ENCODE measurements around the gene PCDHGA9. TPM values are rescaled to one million over a fixed set of nuclear protein-coding genes. Genes with fewer than 3 reads are reported as not detected.
A peak's percentile ranks its signal among the peaks of the same experiment; 100 is the strongest.
"Not testable (repeated sequence)": the region's sequence is repeated elsewhere in the genome, so short reads cannot be mapped to it uniquely, and the experiment has no call there.

Gene PCDHGA9
- total RNA-seq, 3 donors from 2014 or later, result 2.6 to 6.7 (median 3.2) TPM

- Histone ChIP-seq H3K9me3 (peaks cover 92% of the 10 kb centered on the region), H3K4me3 (no peak overlapping the region), H3K4me1 (ENCODE audit: low read depth) (no peaks in the 10 kb centered on the region), H3K36me3 (ENCODE audit: low read depth) (no peaks in the 10 kb centered on the region)
- intact Hi-C loops (cut with DNase I, micrococcal nuclease), result no loop called here
- no peak for ATAC-seq
- no peak for DNase-seq
- TF ChIP-seq CTCF (IDR thresholded peaks at IDR 0.05), result no peak
Observed at GRCh38 chr5:141389153-141390042, 13.2 kb upstream of the PCDHGA9 start.

GRCh38 chr5:141392429-141393198 is 10.0 kb upstream of the PCDHGA9 start, which contains the start of gene PCDHGA8:
Gene PCDHGA8 (plus strand): TSS chr5:141392633. CDS start chr5:141392814, 181 bp downstream.
- Histone ChIP-seq H3K4me3 (no peak within 1 kb of the TSS), H3K4me1 (ENCODE audit: low read depth) (no peaks in the 10 kb centered on the region), H3K9me3 (peaks cover 77% of the 10 kb centered on the region), H3K36me3 (ENCODE audit: low read depth) (no peaks in the 10 kb centered on the region)
- intact Hi-C loops (cut with DNase I, micrococcal nuclease), result no loop called here
- ATAC-seq (no peak), DNase-seq (no peak)
- TF ChIP-seq CTCF (IDR thresholded peaks at IDR 0.05), result no peak

- ATAC-seq (no peak), DNase-seq (no peak)
- intact Hi-C loops (cut with DNase I, micrococcal nuclease), result no loop called here
- H3K4me3 ChIP-seq, result no peak overlapping the region
- no peak for TF ChIP-seq CTCF (IDR thresholded peaks at IDR 0.05)
- H3K36me3 ChIP-seq (ENCODE audit: low read depth), result no peaks in the 10 kb centered on the region
- peaks cover 77% of the 10 kb centered on the region for H3K9me3 ChIP-seq
- H3K4me1 ChIP-seq (ENCODE audit: low read depth), result no peaks in the 10 kb centered on the region
Observed at GRCh38 chr5:141393267-141393666, 9.3 kb upstream of the PCDHGA9 start.

- H3K4me1 ChIP-seq (ENCODE audit: low read depth); intact Hi-C loops (cut with DNase I, micrococcal nuclease); H3K4me3 ChIP-seq; DNase-seq; ATAC-seq; H3K36me3 ChIP-seq (ENCODE audit: low read depth): not testable (repeated sequence)
- peaks cover 76% of the 10 kb centered on the region for H3K9me3 ChIP-seq
Observed at GRCh38 chr5:141394401-141395187, 8.0 kb upstream of the PCDHGA9 start.

- peak; percentile 18 for TF ChIP-seq CTCF (IDR thresholded peaks at IDR 0.05)
- H3K4me1 ChIP-seq (ENCODE audit: low read depth); H3K36me3 ChIP-seq (ENCODE audit: low read depth); intact Hi-C loops (cut with DNase I, micrococcal nuclease); H3K4me3 ChIP-seq: not testable (repeated sequence)
- H3K9me3 ChIP-seq, result peaks cover 68% of the 10 kb centered on the region
- DNase-seq (peak in 2 of 3 donors; percentile 52 to 59), ATAC-seq (peak; percentile 92)
Observed at GRCh38 chr5:141397756-141398551, 4.6 kb upstream of the PCDHGA9 start, which contains the start of gene PCDHGB5. Gene PCDHGB5 (plus strand): TSS chr5:141397947. CDS start chr5:141398128, 181 bp downstream.
